Ovary (tissue), 3 donors: ENCODE results near the gene STYXL1.

Experiments
- CTCF ChIP-seq, 3 donors: fragments of 450-650 bp in 2 of 3; fragments of 200-600 bp in 1 of 3; IDR thresholded peaks; one replicate each; pipeline versions ENCODE4 v1.5.1 to v1.8.0; 2016 to 2022; ENCODE audit warnings: antibody characterized with exemption in 3 of 3, mild to moderate bottlenecking in 1 of 3
- POLR2A ChIP-seq: fragments of 450-650 bp; IDR thresholded peaks from one replicate; pipeline ENCODE4 v1.6.1; 2017; ENCODE audit warnings: antibody characterized with exemption, mild to moderate bottlenecking, moderate library complexity
- donor health status: DM: no; HTN: no; CAD: no.

GRCh38 chr7:75971961-75972763 lies 75.6 kb downstream of the STYXL1 start:
- TF ChIP-seq POLR2A: no peak
- no peak for TF ChIP-seq CTCF (IDR thresholded peaks at IDR 0.05)
